HEK293 (cell line): ENCODE data around the gene CACNB2.

Experiments
- CTCF ChIA-PET: fragments of 350-600 bp; formaldehyde crosslinking; extraction: SDS; loops from one replicate; lab custom pipeline; 2021; ENCODE audit warnings: antibody characterized with exemption; lab: Yijun Ruan, JAX
- POLR2A ChIA-PET: fragments of 300-600 bp; formaldehyde crosslinking; extraction: SDS; loops from one replicate; lab custom pipeline; 2020; ENCODE audit warnings: antibody characterized with exemption, inconsistent platforms; lab: Yijun Ruan, JAX
- H3K27ac ChIP-seq: fragments of 200-500 bp; sonication (Bioruptor generic); 2 replicates; pipeline ENCODE4 v1.5.1; 2014; ENCODE audit warnings: low read depth, low read length, control low read depth, inconsistent platforms; ENCODE audit errors: extremely low read depth
- H3K36me3 ChIP-seq, 2 experiments: fragments of 200-500 bp in 1 of 2; sonication (Bioruptor generic) in 1 of 2; 1 replicate in 1 of 2; 2 replicates in 1 of 2; pipeline ENCODE4 v1.5.1; 2014 to 2017; ENCODE audit warnings: inconsistent platforms in 2 of 2, low read length in 2 of 2; ENCODE audit not compliant: control insufficient read depth in 2 of 2, insufficient read depth in 1 of 2
- H3K4me1 ChIP-seq: fragments of 200-500 bp; sonication (Bioruptor generic); 2 replicates; pipeline ENCODE4 v1.5.1; 2014; ENCODE audit warnings: mild to moderate bottlenecking, low read length, inconsistent platforms; ENCODE audit not compliant: control insufficient read depth, insufficient read depth
- H3K4me3 ChIP-seq: 2 replicates; pipeline ENCODE4 v1.5.1; 2011; ENCODE audit warnings: low read depth, mild to moderate bottlenecking, control low read depth, low read length, moderate library complexity
- H3K9me3 ChIP-seq: fragments of 200-500 bp; sonication (Bioruptor generic); 2 replicates; pipeline ENCODE4 v1.5.1; 2014; ENCODE audit warnings: low read depth, low read length, inconsistent platforms; ENCODE audit not compliant: control insufficient read depth, insufficient read depth
- BCL6B ChIP-seq: fragments of 450-650 bp; formaldehyde crosslinking; IDR thresholded peaks from 2 replicates; pipeline ENCODE4 v1.5.1; 2017; ENCODE audit warnings: missing biosample characterization, missing genetic modification characterization
- GLI2 ChIP-seq: fragments of 450-650 bp; formaldehyde crosslinking; IDR thresholded peaks from 2 replicates; pipeline ENCODE4; 2017; ENCODE audit warnings: missing biosample characterization, missing genetic modification characterization, low read depth, borderline replicate concordance
- HIC1 ChIP-seq: fragments of 450-650 bp; formaldehyde crosslinking; IDR thresholded peaks from 2 replicates; pipeline ENCODE4 v1.5.1; 2016; ENCODE audit warnings: missing biosample characterization, missing genetic modification characterization
- KLF8 ChIP-seq: fragments of 450-650 bp; formaldehyde crosslinking; IDR thresholded peaks from 2 replicates; pipeline ENCODE4 v1.5.1; 2016; ENCODE audit warnings: missing biosample characterization, missing genetic modification characterization
- OSR2 ChIP-seq: fragments of 450-650 bp; formaldehyde crosslinking; IDR thresholded peaks from 2 replicates; pipeline ENCODE4 v1.5.1; 2016; ENCODE audit warnings: missing biosample characterization, missing genetic modification characterization
- PRDM2 ChIP-seq: fragments of 450-650 bp; formaldehyde crosslinking; IDR thresholded peaks from 2 replicates; pipeline ENCODE4 v1.5.1; 2016; ENCODE audit warnings: missing biosample characterization, missing genetic modification characterization, borderline replicate concordance
- TRIM28 ChIP-seq: IDR thresholded peaks from 2 replicates; pipeline ENCODE4 v1.6.1; 2011; ENCODE audit warnings: low read length, control low read depth, borderline replicate concordance
- ZEB2 ChIP-seq: fragments of 450-650 bp; formaldehyde crosslinking; IDR thresholded peaks from 2 replicates; pipeline ENCODE4 v1.5.1; 2016; ENCODE audit warnings: missing biosample characterization, missing genetic modification characterization
- ZNF311 ChIP-seq: fragments of 450-650 bp; formaldehyde crosslinking; IDR thresholded peaks from 2 replicates; pipeline ENCODE4 v1.5.1; 2017; ENCODE audit warnings: missing biosample characterization, missing genetic modification characterization, borderline replicate concordance
- ZNF37A ChIP-seq: fragments of 450-650 bp; IDR thresholded peaks from 2 replicates; pipeline ENCODE4 v1.5.1; 2018; ENCODE audit warnings: missing biosample characterization, missing genetic modification characterization
- ZNF510 ChIP-seq: fragments of 450-650 bp; formaldehyde crosslinking; IDR thresholded peaks from 2 replicates; pipeline ENCODE4 v1.5.1; 2018; ENCODE audit warnings: mild to moderate bottlenecking, missing genetic modification characterization, missing biosample characterization; ENCODE audit not compliant: insufficient replicate concordance
- ZNF514 ChIP-seq: fragments of 450-650 bp; formaldehyde crosslinking; IDR thresholded peaks from 2 replicates; pipeline ENCODE4 v1.5.1; 2016; ENCODE audit warnings: missing biosample characterization, missing genetic modification characterization
- ZNF521 ChIP-seq: fragments of 450-650 bp; formaldehyde crosslinking; IDR thresholded peaks from 2 replicates; pipeline ENCODE4 v1.5.1; 2017; ENCODE audit warnings: missing biosample characterization, mild to moderate bottlenecking, missing genetic modification characterization
- ZNF530 ChIP-seq: fragments of 450-650 bp; formaldehyde crosslinking; IDR thresholded peaks from 2 replicates; pipeline ENCODE4 v1.5.1; 2016; ENCODE audit warnings: low read depth, missing biosample characterization, missing genetic modification characterization
- ZNF623 ChIP-seq: fragments of 450-650 bp; formaldehyde crosslinking; IDR thresholded peaks from 2 replicates; pipeline ENCODE4 v1.5.1; 2016; ENCODE audit warnings: missing biosample characterization, missing genetic modification characterization
- ZNF843 ChIP-seq: fragments of 450-650 bp; formaldehyde crosslinking; IDR thresholded peaks from 2 replicates; pipeline ENCODE4 v1.5.1; 2016; ENCODE audit warnings: missing biosample characterization, missing genetic modification characterization
- ZSCAN4 ChIP-seq: fragments of 450-650 bp; formaldehyde crosslinking; IDR thresholded peaks from 2 replicates; pipeline ENCODE4 v1.5.1; 2017; ENCODE audit warnings: missing biosample characterization, missing genetic modification characterization

CACNB2 gene

GRCh38 chr10:18539335-18539734, 399.1 kb downstream of the CACNB2 start:
- H3K4me3 ChIP-seq: no peak overlapping the region
- peaks cover 19 to 36% of the 10 kb centered on the region in 2 experiments for H3K36me3 ChIP-seq
- no peaks in the 10 kb centered on the region for H3K9me3 ChIP-seq
- POLR2A ChIA-PET: no interaction called here
- TF ChIP-seq ZNF37A (tag by site-specific recombination) (no peak), ZSCAN4 (tag by site-specific recombination) (no peak), KLF8 (no peak), ZEB2 (no peak)
- CTCF ChIA-PET: no interaction called here
- H3K4me1 ChIP-seq: no peaks in the 10 kb centered on the region
- H3K27ac ChIP-seq: no peak overlapping the region

- TF ChIP-seq ZNF843 (tag by site-specific recombination) (no peak), ZNF623 (no peak), OSR2 (no peak), ZNF521 (tag by site-specific recombination) (no peak), ZNF510 (tag by site-specific recombination) (no peak), TRIM28 (no peak), ZNF311 (tag by site-specific recombination) (no peak), ZNF514 (tag by site-specific recombination) (no peak), GLI2 (tag by site-specific recombination) (no peak), ZNF530 (tag by site-specific recombination) (no peak), BCL6B (no peak), HIC1 (tag by site-specific recombination) (no peak), ZSCAN4 (tag by site-specific recombination) (no peak), PRDM2 (tag by site-specific recombination) (no peak)
- POLR2A ChIA-PET: no interaction called here
These were observed 400.0 kb downstream of the CACNB2 start for GRCh38 chr10:18540195-18540594.

More at GRCh38 chr10:18540195-18540594, 400.0 kb downstream of the CACNB2 start:
- H3K36me3 ChIP-seq: peaks cover 19 to 36% of the 10 kb centered on the region in 2 experiments
- H3K9me3 ChIP-seq: no peaks in the 10 kb centered on the region
- H3K4me1 ChIP-seq: no peaks in the 10 kb centered on the region
- CTCF ChIA-PET: no interaction called here
- no peak overlapping the region for H3K27ac ChIP-seq
- H3K4me3 ChIP-seq: no peak overlapping the region
